ENCODE data around the gene PPP1R16B. TPM values are rescaled to one million over a fixed set of nuclear protein-coding genes. Genes with fewer than 3 reads are reported as not detected.

Gene PPP1R16B
- total RNA-seq, 1 donor, result 0.09 TPM

DNA sequence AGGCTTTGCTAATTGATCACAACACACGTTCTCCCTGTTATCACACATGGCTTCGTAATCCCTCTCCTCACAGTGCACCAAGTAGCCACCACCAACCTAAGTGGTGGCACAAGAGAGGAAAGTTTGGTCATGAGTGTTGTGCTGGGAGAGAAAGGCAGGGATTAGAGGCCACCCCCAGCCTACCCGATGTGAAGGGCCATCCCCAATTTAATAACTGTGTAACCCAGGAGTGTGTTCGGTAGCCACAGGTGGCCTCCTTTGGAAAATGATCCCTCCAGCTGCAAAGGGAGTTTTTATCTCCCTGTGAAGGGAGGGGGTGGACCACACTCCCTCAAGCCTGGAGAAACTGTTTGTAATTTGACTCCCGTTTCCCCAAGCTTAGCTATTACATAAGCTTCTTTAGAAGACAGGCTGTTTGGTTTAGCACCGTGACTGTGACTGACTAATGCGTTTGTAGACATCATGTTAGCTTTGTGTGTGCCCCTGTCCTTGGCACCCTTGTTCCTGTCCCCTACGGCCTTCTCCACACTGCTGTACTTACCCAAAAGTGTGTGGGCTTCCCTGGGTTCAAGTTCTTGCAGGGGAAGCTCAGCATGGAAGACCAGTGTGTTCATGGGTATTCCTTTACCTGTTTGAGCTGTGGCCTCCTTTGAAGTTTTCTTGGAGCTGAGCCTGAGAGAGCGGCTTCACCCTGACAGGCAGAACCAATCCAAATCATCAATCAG is 20.6 kb downstream of the PPP1R16B start:
- no peak overlapping the region for H3K4me3 ChIP-seq (ENCODE audit: low read depth, low read length)
- DNase-seq (ENCODE audit: low read depth), result peak; percentile 42
- TF ChIP-seq, protein P1, sequence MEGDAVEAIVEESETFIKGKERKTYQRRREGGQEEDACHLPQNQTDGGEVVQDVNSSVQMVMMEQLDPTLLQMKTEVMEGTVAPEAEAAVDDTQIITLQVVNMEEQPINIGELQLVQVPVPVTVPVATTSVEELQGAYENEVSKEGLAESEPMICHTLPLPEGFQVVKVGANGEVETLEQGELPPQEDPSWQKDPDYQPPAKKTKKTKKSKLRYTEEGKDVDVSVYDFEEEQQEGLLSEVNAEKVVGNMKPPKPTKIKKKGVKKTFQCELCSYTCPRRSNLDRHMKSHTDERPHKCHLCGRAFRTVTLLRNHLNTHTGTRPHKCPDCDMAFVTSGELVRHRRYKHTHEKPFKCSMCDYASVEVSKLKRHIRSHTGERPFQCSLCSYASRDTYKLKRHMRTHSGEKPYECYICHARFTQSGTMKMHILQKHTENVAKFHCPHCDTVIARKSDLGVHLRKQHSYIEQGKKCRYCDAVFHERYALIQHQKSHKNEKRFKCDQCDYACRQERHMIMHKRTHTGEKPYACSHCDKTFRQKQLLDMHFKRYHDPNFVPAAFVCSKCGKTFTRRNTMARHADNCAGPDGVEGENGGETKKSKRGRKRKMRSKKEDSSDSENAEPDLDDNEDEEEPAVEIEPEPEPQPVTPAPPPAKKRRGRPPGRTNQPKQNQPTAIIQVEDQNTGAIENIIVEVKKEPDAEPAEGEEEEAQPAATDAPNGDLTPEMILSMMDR (IDR thresholded peaks at IDR 0.05; ENCODE audit: insufficient read depth, low read length), result no peak

DNA sequence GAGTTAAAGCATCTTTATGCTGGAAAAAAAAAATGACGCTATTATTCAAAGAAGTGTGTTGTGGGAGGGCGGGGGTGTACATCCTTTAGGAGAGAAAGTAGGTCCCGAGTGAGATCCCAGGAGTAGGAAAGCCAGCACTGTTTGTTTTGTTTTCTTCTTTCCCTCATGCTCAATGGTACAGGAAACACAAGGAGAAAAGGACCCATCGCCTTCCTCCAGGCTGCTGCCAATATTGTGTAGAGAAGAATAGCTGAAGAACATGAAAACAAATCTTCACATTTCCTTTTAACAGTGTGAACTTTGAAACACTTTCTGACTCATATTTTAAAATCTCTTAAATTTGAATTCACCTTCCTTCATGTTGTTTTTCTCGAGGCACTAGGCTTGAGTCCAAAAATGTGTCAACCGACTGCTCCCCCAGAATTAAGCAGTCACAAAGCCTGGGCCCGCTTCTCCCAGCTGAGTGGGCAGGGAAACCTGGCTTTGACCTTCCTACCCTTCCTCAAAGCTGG is 22.3 kb downstream of the PPP1R16B start:
- no peak for DNase-seq (ENCODE audit: low read depth)
- H3K4me3 ChIP-seq (ENCODE audit: low read depth, low read length), result no peak overlapping the region
- TF ChIP-seq, protein P1 (IDR thresholded peaks at IDR 0.05; ENCODE audit: insufficient read depth, low read length), result no peak

DNA sequence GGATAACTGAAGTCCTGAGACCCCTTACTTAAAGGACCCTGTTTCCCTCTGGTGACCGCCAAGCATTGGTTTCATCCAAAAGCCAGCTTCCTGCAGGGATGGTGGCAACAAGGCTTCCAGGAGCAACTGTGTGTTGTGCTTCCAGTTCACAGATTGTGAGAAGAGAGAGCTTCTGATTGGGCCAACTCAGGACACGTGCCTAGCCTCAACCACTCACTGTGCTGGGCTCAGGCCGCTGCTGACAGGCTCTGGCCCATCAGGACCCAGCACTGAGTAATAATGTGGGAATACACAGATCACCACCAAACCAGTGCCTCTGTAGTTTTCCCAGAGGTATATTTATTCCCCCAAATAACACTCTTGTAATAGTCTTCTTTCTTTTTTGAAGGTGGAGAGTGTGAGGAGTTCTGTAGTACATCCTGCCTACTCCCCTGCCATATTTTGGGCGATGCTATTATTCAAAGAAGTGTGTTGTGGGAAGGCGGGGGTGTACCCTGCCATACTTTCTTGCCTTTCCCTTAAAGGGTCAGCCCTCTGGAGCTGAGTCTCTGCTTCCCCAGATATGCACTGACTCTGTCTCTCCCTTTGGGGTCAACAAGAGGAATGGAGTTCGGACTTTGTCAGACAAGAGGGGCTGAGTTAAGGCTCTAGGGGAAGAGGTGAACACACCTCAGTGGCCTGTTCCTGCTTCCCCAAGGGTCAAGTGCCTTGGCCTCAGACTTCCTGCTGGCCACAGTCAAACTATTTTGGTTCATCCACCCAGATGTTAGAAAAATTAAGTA is 23.2 kb downstream of the PPP1R16B start:
- no peak overlapping the region for H3K4me3 ChIP-seq (ENCODE audit: low read depth, low read length)
- no peak for DNase-seq (ENCODE audit: low read depth)
- TF ChIP-seq, protein P1 (IDR thresholded peaks at IDR 0.05; ENCODE audit: insufficient read depth, low read length), result no peak

DNA sequence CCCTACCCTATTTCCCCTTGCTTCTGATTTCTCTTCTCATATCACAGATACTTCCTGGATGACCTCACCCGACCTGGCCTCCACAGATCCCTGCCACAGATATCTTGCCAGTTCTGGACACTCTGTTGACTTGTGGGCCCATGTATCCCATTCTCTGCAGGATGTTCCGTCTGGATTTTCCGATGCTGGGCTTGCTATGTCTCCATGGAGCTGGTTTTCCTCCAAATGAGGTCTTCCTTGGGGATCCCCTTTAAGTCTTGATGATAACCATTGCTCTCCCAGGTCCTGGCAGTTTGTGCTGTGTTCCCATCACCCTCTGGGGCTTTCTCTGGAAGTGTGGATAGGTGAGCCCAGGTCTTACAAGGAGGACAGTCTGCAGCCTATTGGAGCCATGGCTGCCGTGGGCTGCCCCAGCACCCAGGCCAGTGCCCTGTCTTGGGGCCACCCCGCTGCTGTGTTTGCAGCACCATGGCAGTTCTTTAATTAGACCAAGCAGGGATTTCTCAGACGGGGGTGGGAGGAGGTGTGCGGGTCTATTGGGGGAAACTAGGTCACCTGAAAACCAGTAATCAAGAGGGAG is 23.9 kb downstream of the PPP1R16B start:
- DNase-seq (ENCODE audit: low read depth), result no peak
- TF ChIP-seq, protein P1 (IDR thresholded peaks at IDR 0.05; ENCODE audit: insufficient read depth, low read length), result no peak
- no peak overlapping the region for H3K4me3 ChIP-seq (ENCODE audit: low read depth, low read length)

DNA sequence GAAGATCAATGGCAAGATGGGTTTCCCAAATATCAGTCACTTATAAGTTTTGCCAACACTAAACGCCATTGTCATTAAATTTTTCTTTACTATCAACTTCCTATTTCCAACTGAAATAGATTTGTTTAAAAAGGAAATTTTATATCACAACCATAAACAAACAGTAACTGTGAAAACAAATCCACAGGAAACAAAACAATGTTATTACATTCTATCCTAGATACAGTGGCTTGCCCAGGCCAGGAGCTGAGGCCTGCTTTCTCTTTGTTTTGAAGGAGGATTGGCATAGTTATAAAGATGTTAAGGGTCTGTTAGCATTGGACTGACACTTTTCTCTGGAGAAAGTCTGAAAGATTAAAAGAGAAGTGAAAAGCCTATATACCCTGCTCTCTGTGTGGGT is 24.9 kb downstream of the PPP1R16B start:
- no peak overlapping the region for H3K4me3 ChIP-seq (ENCODE audit: low read depth, low read length)
- TF ChIP-seq, protein P1 (IDR thresholded peaks at IDR 0.05; ENCODE audit: insufficient read depth, low read length), result no peak
- DNase-seq (ENCODE audit: low read depth), result no peak

DNA sequence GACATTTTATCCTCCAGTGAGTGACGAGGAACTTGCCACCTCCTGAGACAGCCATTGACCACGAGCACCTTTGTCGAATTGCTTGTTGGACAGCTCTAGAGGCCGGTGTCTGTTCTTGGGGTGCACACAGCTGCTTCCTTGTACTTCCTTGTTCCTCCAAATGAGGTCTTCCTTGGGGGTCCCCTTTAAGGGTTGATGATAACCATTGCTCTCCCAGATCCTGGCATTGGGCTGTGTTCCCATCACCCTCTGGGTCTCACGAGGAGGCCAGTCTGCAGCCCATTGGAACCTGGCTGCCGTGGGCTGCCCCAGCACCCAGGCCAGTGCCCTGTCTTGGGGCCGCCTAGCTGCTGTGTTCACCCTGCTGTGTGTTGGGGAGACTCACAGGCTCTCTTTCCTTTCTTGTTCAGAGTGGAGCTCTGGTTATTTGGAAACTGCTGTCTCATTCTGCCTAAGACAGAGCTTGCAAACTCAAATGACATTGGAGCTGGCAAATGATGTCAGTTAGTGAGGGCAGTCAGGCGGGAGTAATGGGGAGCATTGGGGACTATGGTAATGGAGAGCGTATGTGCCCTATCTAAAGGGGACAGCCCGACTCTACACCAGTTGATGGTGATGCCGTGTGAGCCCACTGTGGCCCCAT is 25.7 kb downstream of the PPP1R16B start:
- TF ChIP-seq, protein P1 (IDR thresholded peaks at IDR 0.05; ENCODE audit: insufficient read depth, low read length), result no peak
- no peak overlapping the region for H3K4me3 ChIP-seq (ENCODE audit: low read depth, low read length)
- no peak for DNase-seq (ENCODE audit: low read depth)

Measured in fibroblast of the aortic adventitia (primary cell).